PFSK-1 (cell line): ENCODE results near the gene RGS10.

Experiments used
- FOXP2 ChIP-seq: optimal IDR thresholded peaks from 2 replicates; pipeline ENCODE3; 2011; ENCODE audit warnings: borderline replicate concordance, control low read depth, inconsistent platforms; ENCODE audit not compliant: insufficient read depth; ENCODE audit errors: extremely low read length, extremely low read depth
- POLR2AphosphoS5 ChIP-seq: IDR thresholded peaks from 2 replicates; pipeline ENCODE4 v1.6.1; 2012; ENCODE audit warnings: low read depth, mild to moderate bottlenecking, control low read depth, low read length, moderate library complexity
- REST ChIP-seq, 2 experiments: IDR thresholded peaks; 2 replicates each; pipeline versions ENCODE4 v1.6.1 to v1.8.0; 2011 to 2012; ENCODE audit warnings: low read depth in 2 of 2, low read length in 2 of 2, control low read depth in 1 of 2, inconsistent platforms in 1 of 2, mild to moderate bottlenecking in 1 of 2, moderate library complexity in 1 of 2; ENCODE audit not compliant: insufficient read depth in 1 of 2
- SIN3A ChIP-seq: IDR thresholded peaks from 2 replicates; pipeline ENCODE4 v1.6.1; 2012; ENCODE audit warnings: mild to moderate bottlenecking, low read length, moderate library complexity, borderline replicate concordance; ENCODE audit not compliant: insufficient read depth
- TAF1 ChIP-seq: IDR thresholded peaks from 2 replicates; pipeline ENCODE4 v1.6.1; 2012; ENCODE audit warnings: low read length, control low read depth, borderline replicate concordance; ENCODE audit not compliant: insufficient read depth

The RGS10 gene

GRCh38 chr10:119483839-119484238 is 58.7 kb downstream of the RGS10 start:
- TF ChIP-seq POLR2AphosphoS5 (no peak), REST (IDR thresholded peaks at IDR 0.05; ENCODE audit: insufficient read depth in 1 of 2, low read depth in 2 of 2, low read length in 2 of 2) (no peak), FOXP2 (no peak), SIN3A (no peak), TAF1 (no peak)

GRCh38 chr10:119483001-119483400 is 59.5 kb downstream of the RGS10 start:
- no peak for TF ChIP-seq FOXP2
- no peak for TF ChIP-seq REST (IDR thresholded peaks at IDR 0.05; ENCODE audit: insufficient read depth in 1 of 2, low read depth in 2 of 2, low read length in 2 of 2)
- TF ChIP-seq POLR2AphosphoS5: no peak

GRCh38 chr10:119481781-119482426 is 60.6 kb downstream of the RGS10 start:
- no peak for TF ChIP-seq POLR2AphosphoS5
- no peak for TF ChIP-seq REST (IDR thresholded peaks at IDR 0.05; ENCODE audit: insufficient read depth in 1 of 2, low read depth in 2 of 2, low read length in 2 of 2)
- TF ChIP-seq TAF1: no peak
- TF ChIP-seq FOXP2: no peak
- no peak for TF ChIP-seq SIN3A

GRCh38 chr10:119480667-119481066 is 61.9 kb downstream of the RGS10 start:
- TF ChIP-seq POLR2AphosphoS5 (no peak), REST (IDR thresholded peaks at IDR 0.05; ENCODE audit: insufficient read depth in 1 of 2, low read depth in 2 of 2, low read length in 2 of 2) (no peak), SIN3A (no peak), FOXP2 (no peak), TAF1 (no peak)

GRCh38 chr10:119479532-119479931 is 63.0 kb downstream of the RGS10 start:
- no peak for TF ChIP-seq REST (IDR thresholded peaks at IDR 0.05; ENCODE audit: insufficient read depth in 1 of 2, low read depth in 2 of 2, low read length in 2 of 2)
- no peak for TF ChIP-seq SIN3A
- TF ChIP-seq POLR2AphosphoS5: no peak
- TF ChIP-seq FOXP2: no peak
- TF ChIP-seq TAF1: no peak
